GM19239 (cell line): ENCODE results near the gene GNAQ.

ENCODE experiments used
- DNase-seq: peaks from one replicate; pipeline ENCODE4 v3.0.0; 2011; ENCODE audit warnings: low spot score; ENCODE audit not compliant: insufficient read length
- FAIRE-seq: peaks from 2 replicates; lab custom pipeline; 2011; peaks lifted over from hg19 to GRCh38; lab: Jason Lieb, UNC

GNAQ gene

DNA sequence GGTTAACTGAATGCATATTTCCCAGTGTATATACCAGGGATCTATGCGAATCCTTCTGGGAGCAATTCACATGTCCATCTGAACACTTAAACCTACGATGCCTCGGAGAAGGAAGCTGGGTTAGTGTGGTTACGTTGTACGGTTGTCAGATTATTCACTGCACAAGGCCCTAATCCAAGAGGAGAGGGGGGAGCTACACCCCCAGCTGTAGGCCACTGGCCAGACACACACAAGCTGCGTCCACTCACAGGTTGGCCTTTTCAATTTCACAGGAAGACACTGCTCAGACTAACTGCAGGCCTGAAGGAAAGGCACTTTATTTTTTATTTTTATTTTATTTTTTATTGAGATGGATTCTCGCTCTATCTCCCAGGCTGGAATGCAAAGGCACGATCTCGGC, 199.0 kb downstream of the GNAQ start:
- FAIRE-seq = no peak

DNA sequence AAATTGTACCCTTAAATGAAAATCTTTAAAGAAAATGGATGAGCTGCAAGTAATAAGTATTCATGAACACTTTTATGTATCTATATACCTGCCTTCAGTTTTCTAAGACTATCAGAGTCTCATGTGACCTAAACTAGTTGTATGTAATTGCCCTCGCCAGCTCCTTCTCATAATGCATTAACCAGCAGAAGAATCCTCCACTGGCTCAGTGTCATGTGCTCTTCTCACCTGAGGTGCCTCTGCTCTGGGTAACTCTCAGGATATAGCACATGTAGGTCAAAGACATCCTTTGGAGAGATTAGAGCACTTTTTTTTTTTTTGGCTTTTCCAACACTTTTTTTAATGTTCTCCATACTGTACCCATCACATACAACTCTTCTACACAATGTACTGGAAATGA, 199.8 kb downstream of the GNAQ start:
- DNase-seq = no peak
- no peak for FAIRE-seq

More for the DNA sequence above, 199.0 kb downstream of the GNAQ start:
- no peak for DNase-seq

GRCh38 chr9:77830618-77831285, 200.9 kb downstream of the GNAQ start:
- DNase-seq = no peak

GRCh38 chr9:77829420-77829819, 202.2 kb downstream of the GNAQ start:
- FAIRE-seq (no peak), DNase-seq (no peak)

More at GRCh38 chr9:77830618-77831285, 200.9 kb downstream of the GNAQ start:
- FAIRE-seq = no peak

DNA sequence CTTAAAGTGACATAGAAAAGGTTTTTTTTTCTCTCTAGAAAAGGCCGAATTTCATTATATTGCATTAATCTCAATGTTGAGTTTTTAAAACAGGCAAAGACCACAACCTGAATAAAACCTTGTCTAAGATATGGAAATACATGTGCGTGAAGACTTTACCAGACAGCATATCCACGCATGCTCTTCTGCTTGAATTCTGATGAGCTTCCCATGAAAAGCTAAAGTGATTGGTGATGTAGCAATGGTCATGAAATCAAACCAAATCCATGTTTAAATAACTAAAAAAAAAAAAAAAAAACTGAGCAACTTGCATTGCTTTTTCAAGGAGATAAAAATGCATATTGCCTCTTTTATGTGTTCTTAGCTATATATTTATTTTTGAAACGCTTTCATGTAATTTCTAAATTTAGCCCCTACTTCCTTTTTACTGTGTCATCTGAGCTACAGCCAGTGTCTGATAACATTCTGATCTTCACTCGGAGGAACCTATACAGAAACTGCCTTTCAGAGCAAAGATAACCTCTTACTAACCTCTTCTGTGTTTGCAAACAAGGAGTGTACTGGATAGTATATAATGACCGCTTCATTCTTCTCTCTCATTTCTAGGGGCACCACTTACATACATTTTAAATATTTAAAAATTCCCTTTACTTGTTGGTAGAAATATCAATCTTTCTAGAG, 204.4 kb downstream of the GNAQ start:
- FAIRE-seq = no peak
- DNase-seq = no peak

GRCh38 chr9:77826621-77827020, 205.0 kb downstream of the GNAQ start:
- DNase-seq (no peak), FAIRE-seq (no peak)

- no peak for DNase-seq
- FAIRE-seq = no peak
These were observed 205.5 kb downstream of the GNAQ start for GRCh38 chr9:77826116-77826515.

GRCh38 chr9:77825361-77825760, 206.2 kb downstream of the GNAQ start:
- no peak for DNase-seq
- FAIRE-seq = no peak

DNA sequence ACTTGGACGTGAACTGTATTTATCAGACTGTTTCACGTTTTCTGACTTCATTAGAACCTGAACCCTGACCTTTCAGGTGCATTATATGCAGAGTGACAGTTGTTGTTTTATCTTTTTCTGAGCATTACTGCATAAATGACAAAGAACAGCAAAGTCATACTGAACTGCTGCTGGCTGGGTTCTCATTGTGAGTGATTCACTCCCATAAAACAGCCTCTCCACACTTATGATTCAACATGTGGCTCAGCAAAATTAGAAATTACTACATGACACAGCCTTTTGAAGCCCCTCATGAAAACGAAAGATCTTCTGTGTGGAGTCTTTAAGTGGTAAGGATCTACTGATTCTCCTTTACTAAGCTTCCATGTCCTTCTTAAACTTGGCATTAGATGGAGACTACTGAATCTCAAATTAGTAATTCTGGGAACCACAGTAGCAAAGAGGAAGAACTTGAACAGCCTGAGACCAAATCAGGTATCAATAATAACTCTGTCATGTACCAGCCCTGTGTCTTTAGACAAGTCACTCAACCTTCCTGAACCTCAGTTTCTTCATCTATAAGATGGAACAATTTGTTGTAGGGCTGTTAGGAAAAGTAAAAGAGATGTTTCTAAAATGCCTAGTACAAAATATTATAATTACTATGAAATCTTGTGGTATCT, 211.2 kb downstream of the GNAQ start:
- FAIRE-seq (no peak), DNase-seq (no peak)

GRCh38 chr9:77819657-77820056, 212.0 kb downstream of the GNAQ start:
- no peak for DNase-seq
- FAIRE-seq = no peak

DNA sequence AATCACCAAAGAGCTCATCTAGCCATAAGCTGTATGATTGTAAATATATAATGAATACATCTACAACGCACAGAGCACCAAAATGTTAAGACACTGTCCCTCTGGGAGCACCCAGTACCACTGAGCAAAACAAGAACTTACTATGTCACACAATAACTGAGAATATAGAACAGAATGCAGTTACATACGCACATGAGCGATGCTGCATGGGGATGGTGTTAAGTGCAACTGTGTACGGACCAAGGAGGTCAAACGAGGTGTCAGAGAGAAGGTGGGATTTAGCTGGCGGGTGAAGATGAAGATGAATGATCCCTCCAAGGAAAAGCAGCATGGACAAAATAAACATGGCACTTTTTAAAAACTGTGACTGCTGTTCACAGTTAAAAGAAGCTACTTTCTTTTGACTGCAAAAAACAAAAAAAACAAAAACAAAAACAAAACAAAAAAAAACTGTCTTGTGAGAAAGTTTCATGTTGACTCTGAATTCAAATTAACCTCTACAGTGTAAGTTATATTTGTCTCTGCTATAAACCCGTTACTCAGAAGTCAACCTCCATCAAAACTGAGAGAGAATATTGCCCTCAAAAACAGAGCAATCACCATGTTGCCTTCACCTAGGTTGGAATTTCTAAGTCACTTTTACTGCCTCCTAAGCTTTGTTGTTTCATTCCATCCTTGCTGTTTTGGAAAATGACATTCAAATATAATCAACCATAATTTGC, 213.9 kb downstream of the GNAQ start:
- DNase-seq (no peak), FAIRE-seq (no peak)

- FAIRE-seq = no peak
- DNase-seq = no peak
These were observed 214.8 kb downstream of the GNAQ start for GRCh38 chr9:77816641-77817341.

GRCh38 chr9:77815260-77815659, 216.4 kb downstream of the GNAQ start:
- DNase-seq = no peak
- no peak for FAIRE-seq

DNA sequence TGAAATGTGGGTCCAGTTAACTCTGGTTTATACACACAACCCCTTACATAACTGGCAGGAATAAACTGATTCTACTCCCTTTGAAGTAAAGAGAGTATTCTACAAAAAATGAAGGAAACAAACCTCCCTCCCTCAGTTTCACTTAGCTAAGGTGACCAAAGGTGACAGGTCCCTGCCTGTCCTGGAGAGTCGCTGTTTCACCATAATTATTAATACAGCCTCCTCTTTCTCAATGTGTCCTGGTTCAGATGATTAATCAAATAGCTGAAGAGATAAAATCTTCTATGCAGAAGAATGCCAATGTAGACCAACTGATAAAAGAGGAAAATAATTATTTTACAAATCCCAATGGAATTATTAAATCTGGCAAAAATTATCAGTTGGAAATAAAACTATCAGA, 219.8 kb downstream of the GNAQ start:
- no peak for FAIRE-seq
- DNase-seq = no peak

- FAIRE-seq (no peak), DNase-seq (no peak)
These were observed 220.9 kb downstream of the GNAQ start for GRCh38 chr9:77810637-77811119.

DNA sequence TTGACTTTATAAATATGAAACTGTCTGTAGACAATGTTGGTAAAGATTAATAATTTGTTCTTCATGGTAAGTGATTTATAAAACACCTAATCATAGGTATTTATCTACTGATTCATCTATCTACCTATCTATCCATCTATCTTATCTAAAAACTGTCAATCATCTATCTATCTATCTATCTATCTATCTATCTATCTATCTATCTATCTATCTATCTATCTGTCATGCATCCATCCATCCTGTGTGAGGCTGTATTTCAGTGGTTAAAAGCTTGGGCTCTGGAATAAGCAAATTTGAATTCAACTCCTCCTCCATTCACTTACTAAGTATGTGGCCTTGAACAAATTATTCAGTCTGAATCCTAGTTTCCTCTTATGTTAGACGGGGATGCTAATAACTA, 221.6 kb downstream of the GNAQ start:
- no peak for FAIRE-seq

DNA sequence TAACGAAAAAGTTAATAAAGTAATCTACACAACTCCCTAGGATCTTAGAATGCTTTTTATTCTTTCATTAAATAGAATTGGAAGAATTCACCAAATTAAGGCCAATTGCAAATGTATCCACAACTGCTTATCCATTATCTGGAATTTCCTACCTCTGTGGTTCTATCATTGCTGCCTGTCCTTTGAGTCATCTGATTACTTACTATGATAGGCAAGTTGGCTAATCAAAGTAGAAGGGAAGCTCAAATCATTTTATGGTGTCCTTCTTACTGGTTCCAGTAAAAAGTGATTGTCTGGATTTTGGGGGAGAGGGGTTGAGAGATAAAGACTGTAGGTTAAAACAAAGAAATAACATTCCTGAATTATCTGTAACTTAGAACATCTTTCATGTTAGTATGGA, 222.1 kb downstream of the GNAQ start:
- FAIRE-seq (no peak), DNase-seq (no peak)

More for the DNA sequence above, 221.6 kb downstream of the GNAQ start:
- no peak for DNase-seq

- FAIRE-seq (no peak), DNase-seq (no peak)
These were observed 222.9 kb downstream of the GNAQ start for GRCh38 chr9:77808751-77809081.

- FAIRE-seq (no peak), DNase-seq (no peak)
These were observed 223.5 kb downstream of the GNAQ start for GRCh38 chr9:77807846-77808750.
